Activated CD8-positive, alpha-beta memory T cell treated with anti-CD3 and anti-CD28 coated beads for 4 hours (primary cell): ENCODE data around the gene CD200R1.

Source experiments
- DNase-seq, 2 donors: peaks; one replicate each; pipeline ENCODE4 v3.0.0-alpha.2; 2020; ENCODE audit warnings: low read depth in 2 of 2

Gene CD200R1

GRCh38 chr3:112974894-112975293 lies at the start of gene CD200R1:
Gene CD200R1, minus strand, starts transcription at chr3:112975103. Its CDS starts 246 bp downstream, at chr3:112974857.
- no peak for DNase-seq

- DNase-seq: no peak
Observed at GRCh38 chr3:113021471-113021870, 46.6 kb upstream of the CD200R1 start.

- DNase-seq: peak; percentile 77 to 79
Observed at GRCh38 chr3:113019182-113020137, 44.6 kb upstream of the CD200R1 start.

GRCh38 chr3:113018536-113019181 lies 43.8 kb upstream of the CD200R1 start:
- DNase-seq: no peak

- DNase-seq: no peak
Observed at GRCh38 chr3:113013593-113013992, 38.7 kb upstream of the CD200R1 start.

GRCh38 chr3:113008117-113008516 lies 33.2 kb upstream of the CD200R1 start:
- DNase-seq: no peak

- no peak for DNase-seq
Observed at GRCh38 chr3:113006359-113007056, 31.6 kb upstream of the CD200R1 start.

- no peak for DNase-seq
Observed at GRCh38 chr3:113005611-113006010, 30.7 kb upstream of the CD200R1 start.

- no peak for DNase-seq
Observed at GRCh38 chr3:113002679-113003078, 27.8 kb upstream of the CD200R1 start.

GRCh38 chr3:113002037-113002436 lies 27.1 kb upstream of the CD200R1 start:
- DNase-seq: no peak

GRCh38 chr3:113000691-113001090 lies 25.8 kb upstream of the CD200R1 start:
- DNase-seq: no peak

- no peak for DNase-seq
Observed at GRCh38 chr3:112995800-112996199, 20.9 kb upstream of the CD200R1 start.

- peak; percentile 65 to 77 for DNase-seq
Observed at GRCh38 chr3:112990672-112991602, 16.0 kb upstream of the CD200R1 start, which contains the start of gene GTPBP8. Gene GTPBP8, plus strand, starts transcription at chr3:112990984. Its CDS starts 16 bp downstream, at chr3:112991000.

- no peak for DNase-seq
Observed at GRCh38 chr3:112987710-112988334, 12.9 kb upstream of the CD200R1 start.

- DNase-seq: peak in 1 of 2 donors; percentile 35
Observed at GRCh38 chr3:112984485-112984884, 9.6 kb upstream of the CD200R1 start.

- no peak for DNase-seq
Observed at GRCh38 chr3:112982710-112983109, 7.8 kb upstream of the CD200R1 start.

GRCh38 chr3:112980080-112980479 lies 5.2 kb upstream of the CD200R1 start:
- DNase-seq: no peak

GRCh38 chr3:112979244-112979832 lies 4.4 kb upstream of the CD200R1 start:
- DNase-seq: no peak

- no peak for DNase-seq
Observed at GRCh38 chr3:112976953-112977352, 2.0 kb upstream of the CD200R1 start.

GRCh38 chr3:112976001-112976400 lies 1.1 kb upstream of the CD200R1 start:
- DNase-seq: no peak
